KOPT-K1 (cell line): ENCODE results near the gene TMED10.
"Not testable (repeated sequence)": the region's sequence is repeated elsewhere in the genome, so short reads cannot be mapped to it uniquely, and the experiment has no call there.

Experiments used
- H3K27ac ChIP-seq: fragments of 200-600 bp; sonication (generic); 2 replicates; pipeline ENCODE4 v1.5.1; 2016; ENCODE audit warnings: antibody characterized with exemption, mild to moderate bottlenecking, low read depth, low read length; ENCODE audit not compliant: poor library complexity, severe bottlenecking
- H3K36me3 ChIP-seq: fragments of 200-600 bp; sonication (generic); 2 replicates; pipeline ENCODE4 v1.5.1; 2017; ENCODE audit warnings: antibody characterized with exemption, mild to moderate bottlenecking, low read length, moderate library complexity; ENCODE audit not compliant: insufficient read depth
- H3K9me3 ChIP-seq: fragments of 200-600 bp; sonication (generic); 2 replicates; pipeline ENCODE4 v1.5.1; 2017; ENCODE audit warnings: antibody characterized with exemption, low read length, mild to moderate bottlenecking; ENCODE audit not compliant: insufficient read depth, poor library complexity, severe bottlenecking

Gene TMED10

GRCh38 chr14:75156901-75157300, 19.5 kb downstream of the TMED10 start:
- no peaks in the 10 kb centered on the region for H3K9me3 ChIP-seq
- peaks cover 10% of the 10 kb centered on the region for H3K36me3 ChIP-seq
- peak overlapping the region; percentile 12 for H3K27ac ChIP-seq

GRCh38 chr14:75156111-75156510, 20.3 kb downstream of the TMED10 start:
- peaks cover 12% of the 10 kb centered on the region for H3K36me3 ChIP-seq
- no peaks in the 10 kb centered on the region for H3K9me3 ChIP-seq

GRCh38 chr14:75155169-75155568, 21.2 kb downstream of the TMED10 start:
- H3K27ac ChIP-seq = no peak overlapping the region
- peaks cover 22% of the 10 kb centered on the region for H3K36me3 ChIP-seq
- H3K9me3 ChIP-seq = no peaks in the 10 kb centered on the region

More at GRCh38 chr14:75156111-75156510, 20.3 kb downstream of the TMED10 start:
- H3K27ac ChIP-seq = no peak overlapping the region

- peaks cover 36% of the 10 kb centered on the region for H3K36me3 ChIP-seq
- no peaks in the 10 kb centered on the region for H3K9me3 ChIP-seq
- H3K27ac ChIP-seq = no peak overlapping the region
Observed at GRCh38 chr14:75153295-75153694, 23.1 kb downstream of the TMED10 start.

- no peak overlapping the region for H3K27ac ChIP-seq
- no peaks in the 10 kb centered on the region for H3K9me3 ChIP-seq
- H3K36me3 ChIP-seq = peaks cover 47% of the 10 kb centered on the region
Observed at GRCh38 chr14:75151851-75152250, 24.6 kb downstream of the TMED10 start.

GRCh38 chr14:75150637-75151036, 25.8 kb downstream of the TMED10 start:
- H3K36me3 ChIP-seq = peaks cover 56% of the 10 kb centered on the region
- H3K9me3 ChIP-seq, H3K27ac ChIP-seq: not testable (repeated sequence)

- Histone ChIP-seq H3K27ac (no peak overlapping the region), H3K36me3 (peaks cover 61% of the 10 kb centered on the region), H3K9me3 (no peaks in the 10 kb centered on the region)
Observed at GRCh38 chr14:75150150-75150549, 26.3 kb downstream of the TMED10 start.

GRCh38 chr14:75147423-75148071, 28.9 kb downstream of the TMED10 start:
- no peak overlapping the region for H3K27ac ChIP-seq
- no peaks in the 10 kb centered on the region for H3K9me3 ChIP-seq
- peaks cover 83% of the 10 kb centered on the region for H3K36me3 ChIP-seq

GRCh38 chr14:75144944-75145343, 31.5 kb downstream of the TMED10 start:
- no peaks in the 10 kb centered on the region for H3K9me3 ChIP-seq
- H3K36me3 ChIP-seq = peaks cover 72% of the 10 kb centered on the region
- no peak overlapping the region for H3K27ac ChIP-seq

GRCh38 chr14:75143761-75144527, 32.5 kb downstream of the TMED10 start:
- Histone ChIP-seq H3K27ac (no peak overlapping the region), H3K36me3 (peaks cover 72% of the 10 kb centered on the region), H3K9me3 (no peaks in the 10 kb centered on the region)

GRCh38 chr14:75142494-75142893, 33.9 kb downstream of the TMED10 start:
- Histone ChIP-seq H3K9me3 (no peaks in the 10 kb centered on the region), H3K36me3 (peaks cover 66% of the 10 kb centered on the region), H3K27ac (no peak overlapping the region)

- peaks cover 64% of the 10 kb centered on the region for H3K36me3 ChIP-seq
- H3K27ac ChIP-seq = no peak overlapping the region
- no peaks in the 10 kb centered on the region for H3K9me3 ChIP-seq
Observed at GRCh38 chr14:75141967-75142366, 34.4 kb downstream of the TMED10 start.

- H3K27ac ChIP-seq = no peak overlapping the region
Observed at GRCh38 chr14:75141062-75141461, 35.4 kb downstream of the TMED10 start.

GRCh38 chr14:75140620-75141019, 35.8 kb downstream of the TMED10 start:
- Histone ChIP-seq H3K36me3 (peaks cover 66% of the 10 kb centered on the region), H3K27ac (no peak overlapping the region), H3K9me3 (no peaks in the 10 kb centered on the region)

More at GRCh38 chr14:75141062-75141461, 35.4 kb downstream of the TMED10 start:
- Histone ChIP-seq H3K36me3 (peaks cover 65% of the 10 kb centered on the region), H3K9me3 (no peaks in the 10 kb centered on the region)

GRCh38 chr14:75139185-75139584, 37.2 kb downstream of the TMED10 start:
- Histone ChIP-seq H3K36me3 (peaks cover 66% of the 10 kb centered on the region), H3K27ac (no peak overlapping the region), H3K9me3 (no peaks in the 10 kb centered on the region)

GRCh38 chr14:75138492-75138891, 37.9 kb downstream of the TMED10 start:
- Histone ChIP-seq H3K9me3 (no peaks in the 10 kb centered on the region), H3K27ac (no peak overlapping the region), H3K36me3 (peaks cover 66% of the 10 kb centered on the region)
